Left lung (tissue), 10 donors: ENCODE results near the gene PRTFDC1. TPM values are rescaled to one million over a fixed set of nuclear protein-coding genes. Genes with fewer than 3 reads are reported as not detected.
A peak's percentile ranks its signal among the peaks of the same experiment; 100 is the strongest.

Experiments used
- ATAC-seq: fragments of 200-7000 bp; cut with Tn5 transposase; one replicate; pipeline ENCODE4 v1.9.1; 2020; ENCODE audit warnings: moderate library complexity
- DNase-seq, 4 donors: peaks; one replicate each; pipeline ENCODE4 v3.0.0-alpha.2; 2013 to 2020
- H3K27ac ChIP-seq, 2 donors: fragments of 200-600 bp; sonication (generic) in 1 of 2; one replicate each; pipeline versions ENCODE4 v1.5.0 to v1.8.0; 2020 to 2021
- H3K27me3 ChIP-seq, 2 donors: fragments of 200-600 bp; sonication (generic) in 1 of 2; one replicate each; pipeline versions ENCODE4 v1.5.0 to v1.8.0; 2020 to 2021
- H3K36me3 ChIP-seq, 2 donors: fragments of 200-600 bp; sonication (generic) in 1 of 2; one replicate each; pipeline versions ENCODE4 v1.5.0 to v1.8.0; 2020 to 2021
- H3K4me1 ChIP-seq, 2 donors: fragments of 200-600 bp; one replicate each; pipeline ENCODE4 v1.8.0; 2021
- H3K4me3 ChIP-seq, 2 donors: fragments of 200-600 bp; sonication (generic) in 1 of 2; one replicate each; pipeline versions ENCODE4 v1.5.0 to v1.8.0; 2020 to 2021; ENCODE audit warnings: mild to moderate bottlenecking in 1 of 2
- H3K9me3 ChIP-seq, 2 donors: fragments of 200-600 bp; sonication (generic) in 1 of 2; one replicate each; pipeline versions ENCODE4 v1.5.0 to v1.8.0; 2020 to 2021
- intact Hi-C, 2 donors: fragments of 100-400 bp; cut with DNase I; formaldehyde crosslinking; loops; one replicate each; pipeline versions ENCODE4 v1.11.2 to v1.14.2; 2022
- polyA plus RNA-seq, 6 donors: library from polyadenylated mRNA; unstranded; fragments of 120-200 nt; gene quantifications; one replicate each; pipeline ENCODE4 v1.2.1, GENCODE V29; 2013; ENCODE audit not compliant: insufficient read length in 6 of 6
- total RNA-seq, 2 donors: library from RNA; stranded (reverse); fragmentation: NEBNext Ultra II Directional; extraction: Animal tissue kit (Norgen Biotek cat#: 25700); gene quantifications; one replicate each; pipeline ENCODE4 v1.2.1, GENCODE V29; 2021
- TF ChIP-seq, protein P1 (sequence below), 2 donors: fragments of 200-600 bp; sonication (generic) in 1 of 2; IDR thresholded peaks; one replicate each; pipeline versions ENCODE4 v1.5.0 to v1.8.0; 2021; ENCODE audit warnings: antibody characterized with exemption in 2 of 2
- donor health status: DM: no; HTN: yes; CAD: no.
- donor health status: DM: no; HTN: no; CAD: no.

Gene PRTFDC1
- total and polyA plus RNA-seq, 8 donors = 5.2 to 69.7 (median 49.5) TPM

DNA sequence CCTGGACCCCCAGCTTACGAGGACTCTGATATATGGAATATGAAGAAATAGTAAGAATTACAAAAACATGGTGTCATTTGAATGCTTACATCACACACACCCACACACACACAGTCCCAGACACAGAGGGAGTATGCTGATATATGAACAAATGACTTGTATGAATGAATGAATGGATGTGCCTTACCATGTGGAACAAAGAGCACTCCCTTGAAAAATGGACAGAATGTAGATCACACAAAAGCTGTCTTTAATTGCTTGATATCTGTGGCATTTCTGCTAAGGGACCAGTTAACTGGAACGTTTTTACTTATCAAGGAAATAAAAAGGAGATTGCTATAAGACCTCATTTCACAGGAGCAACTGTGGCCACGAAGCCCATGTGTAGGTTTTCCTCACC is 46.0 kb downstream of the PRTFDC1 start:
- TF ChIP-seq, protein P1, sequence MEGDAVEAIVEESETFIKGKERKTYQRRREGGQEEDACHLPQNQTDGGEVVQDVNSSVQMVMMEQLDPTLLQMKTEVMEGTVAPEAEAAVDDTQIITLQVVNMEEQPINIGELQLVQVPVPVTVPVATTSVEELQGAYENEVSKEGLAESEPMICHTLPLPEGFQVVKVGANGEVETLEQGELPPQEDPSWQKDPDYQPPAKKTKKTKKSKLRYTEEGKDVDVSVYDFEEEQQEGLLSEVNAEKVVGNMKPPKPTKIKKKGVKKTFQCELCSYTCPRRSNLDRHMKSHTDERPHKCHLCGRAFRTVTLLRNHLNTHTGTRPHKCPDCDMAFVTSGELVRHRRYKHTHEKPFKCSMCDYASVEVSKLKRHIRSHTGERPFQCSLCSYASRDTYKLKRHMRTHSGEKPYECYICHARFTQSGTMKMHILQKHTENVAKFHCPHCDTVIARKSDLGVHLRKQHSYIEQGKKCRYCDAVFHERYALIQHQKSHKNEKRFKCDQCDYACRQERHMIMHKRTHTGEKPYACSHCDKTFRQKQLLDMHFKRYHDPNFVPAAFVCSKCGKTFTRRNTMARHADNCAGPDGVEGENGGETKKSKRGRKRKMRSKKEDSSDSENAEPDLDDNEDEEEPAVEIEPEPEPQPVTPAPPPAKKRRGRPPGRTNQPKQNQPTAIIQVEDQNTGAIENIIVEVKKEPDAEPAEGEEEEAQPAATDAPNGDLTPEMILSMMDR (IDR thresholded peaks at IDR 0.05) = no peak
- Histone ChIP-seq H3K4me1 (peaks cover 8 to 9% of the 10 kb centered on the region in 2 donors), H3K9me3 (no peaks in the 10 kb centered on the region), H3K27ac (no peak overlapping the region), H3K36me3 (no peaks in the 10 kb centered on the region), H3K27me3 (no peaks in the 10 kb centered on the region), H3K4me3 (no peak overlapping the region)
- ATAC-seq = no peak
- intact Hi-C loops = no loop called here
- DNase-seq = no peak

DNA sequence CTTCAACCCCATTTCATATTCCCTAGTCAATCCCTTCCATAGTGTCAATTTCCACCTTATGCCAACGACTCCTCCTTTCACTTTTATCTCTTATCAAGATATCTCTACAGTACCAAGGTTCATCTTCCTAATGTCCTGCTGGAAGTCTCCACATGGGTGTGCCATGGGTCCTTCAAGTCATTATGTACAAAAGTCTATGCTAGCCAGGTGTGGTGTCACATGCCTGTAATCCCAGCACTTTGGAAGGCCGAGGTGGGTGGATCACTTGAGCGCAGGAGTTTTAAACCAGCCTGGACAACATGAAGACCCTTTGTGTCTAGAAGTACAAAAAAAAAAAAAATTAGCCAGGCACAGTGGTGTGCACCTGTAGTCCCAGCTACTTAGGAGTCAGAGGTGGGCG is 47.6 kb downstream of the PRTFDC1 start:
- no peak for DNase-seq
- Histone ChIP-seq H3K4me1 (peaks cover 9 to 11% of the 10 kb centered on the region in 2 donors), H3K36me3 (no peaks in the 10 kb centered on the region), H3K27ac (no peak overlapping the region), H3K27me3 (no peaks in the 10 kb centered on the region), H3K4me3 (no peak overlapping the region), H3K9me3 (no peaks in the 10 kb centered on the region)
- ATAC-seq = no peak
- TF ChIP-seq, protein P1 (IDR thresholded peaks at IDR 0.05) = no peak
- intact Hi-C loops = no loop called here

DNA sequence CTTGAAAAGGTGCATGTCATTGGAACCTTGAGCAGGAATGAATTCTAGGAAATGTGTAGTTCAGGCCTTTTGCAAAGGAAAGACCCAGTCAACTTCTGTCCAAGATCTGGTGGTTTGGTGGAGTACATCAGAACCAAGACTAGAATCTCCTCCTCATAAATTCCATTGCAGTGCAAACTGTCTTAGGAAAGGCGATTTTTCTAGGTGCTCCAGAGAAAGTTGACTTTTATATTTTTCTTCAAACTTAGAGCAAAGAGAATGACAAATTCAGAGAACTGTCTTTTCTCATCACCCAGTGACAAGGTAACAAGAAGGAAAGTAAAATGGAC is 50.0 kb downstream of the PRTFDC1 start:
- Histone ChIP-seq H3K4me3 (no peak overlapping the region), H3K27me3 (no peaks in the 10 kb centered on the region), H3K36me3 (no peaks in the 10 kb centered on the region), H3K9me3 (no peaks in the 10 kb centered on the region), H3K27ac (peak overlapping the region in 1 of 2 donors; percentile 61), H3K4me1 (peaks cover 9 to 11% of the 10 kb centered on the region in 2 donors)
- TF ChIP-seq, protein P1 (IDR thresholded peaks at IDR 0.05) = no peak
- ATAC-seq = no peak
- no peak for DNase-seq
- intact Hi-C loops = no loop called here

DNA sequence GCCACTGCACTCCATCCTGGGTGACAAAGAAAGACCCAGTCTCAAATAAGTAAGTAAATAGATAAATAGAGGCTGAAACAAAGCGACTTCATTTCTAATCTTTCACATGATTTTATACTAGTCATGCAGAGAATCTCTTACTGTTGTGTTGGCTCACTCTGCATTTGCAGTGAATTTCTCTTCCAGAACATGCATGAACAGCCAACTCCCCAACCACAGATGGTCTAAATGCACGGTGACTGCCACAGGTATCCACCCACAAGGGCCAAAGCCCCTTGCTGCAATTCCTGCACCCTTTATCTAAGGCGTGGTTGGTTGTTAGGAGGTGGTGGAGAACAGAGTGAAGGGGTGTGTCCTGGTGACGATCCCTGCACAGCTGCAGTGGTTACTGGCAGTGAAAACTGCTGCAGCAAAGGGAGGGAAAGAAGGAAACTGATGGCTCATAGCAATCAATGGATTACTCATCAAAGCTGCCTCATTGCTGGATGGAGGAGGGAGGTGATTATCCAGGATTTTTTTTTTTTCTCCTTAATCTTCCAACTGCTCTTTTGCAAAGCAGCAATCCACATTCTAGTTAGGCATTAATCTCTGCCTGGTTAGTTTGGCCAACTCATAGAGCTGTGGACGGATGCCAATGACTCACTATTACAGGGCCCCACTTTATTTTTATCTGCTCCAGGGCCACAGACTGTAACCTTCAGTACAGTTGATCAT is 50.6 kb downstream of the PRTFDC1 start:
- Histone ChIP-seq H3K4me1 (peaks cover 9 to 11% of the 10 kb centered on the region in 2 donors), H3K9me3 (no peaks in the 10 kb centered on the region), H3K27ac (peak overlapping the region in 1 of 2 donors; percentile 61), H3K4me3 (no peak overlapping the region), H3K27me3 (no peaks in the 10 kb centered on the region), H3K36me3 (no peaks in the 10 kb centered on the region)
- intact Hi-C loops = no loop called here
- DNase-seq (peak in 2 of 4 donors; percentile 21 to 40), ATAC-seq (peak; percentile 83)
- TF ChIP-seq, protein P1 (IDR thresholded peaks at IDR 0.05) = no peak

DNA sequence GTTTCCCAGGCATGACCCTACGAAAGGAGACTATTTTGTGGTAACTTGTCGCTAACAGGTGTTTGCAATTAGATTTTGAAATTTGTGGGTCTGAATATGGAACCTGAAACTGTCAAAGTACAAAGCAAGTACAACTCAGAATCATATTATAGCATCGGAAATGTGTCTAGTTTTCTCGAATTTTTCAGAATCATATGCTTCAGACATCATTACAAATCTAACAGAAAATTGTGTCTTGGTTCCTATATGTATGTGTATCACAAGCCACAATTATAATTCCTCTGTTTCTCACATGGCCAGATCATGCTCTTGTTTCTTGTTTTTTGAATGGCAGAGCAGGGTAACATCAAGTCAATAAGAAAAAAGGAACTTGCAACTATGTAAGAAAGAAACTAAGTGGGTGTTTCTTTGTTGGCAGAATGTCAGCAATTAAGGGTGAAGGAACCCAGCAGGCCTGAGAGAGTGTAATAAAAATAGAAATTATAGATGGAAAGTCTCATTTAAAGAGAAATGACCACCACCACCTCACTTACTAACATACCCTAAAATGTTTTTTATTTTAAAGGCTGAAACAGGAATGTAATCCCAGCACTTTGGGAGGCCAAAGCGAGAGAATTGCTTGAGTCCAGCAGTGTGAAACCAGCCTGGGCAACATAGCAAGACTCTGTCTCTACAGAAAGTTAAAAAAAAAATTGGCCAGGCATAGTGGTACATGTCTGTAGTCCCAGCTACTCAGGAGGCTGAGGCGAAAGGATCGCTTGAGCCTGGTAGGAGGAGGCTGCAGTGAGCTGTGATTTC is 51.3 kb downstream of the PRTFDC1 start:
- no peaks in the 10 kb centered on the region for H3K9me3 ChIP-seq
- TF ChIP-seq, protein P1 (IDR thresholded peaks at IDR 0.05) = no peak
- H3K36me3 ChIP-seq = no peaks in the 10 kb centered on the region
- peaks cover 9 to 11% of the 10 kb centered on the region in 2 donors for H3K4me1 ChIP-seq
- H3K27me3 ChIP-seq = no peaks in the 10 kb centered on the region
- DNase-seq (no peak), ATAC-seq (peak; percentile 43)
- H3K4me3 ChIP-seq = no peak overlapping the region
- intact Hi-C loops = no loop called here
- peak overlapping the region in 1 of 2 donors; percentile 61 for H3K27ac ChIP-seq
